HCT116 (cell line): Measurements from ENCODE around the gene FBXW8.

Experiments
- CTCF ChIP-seq, 3 experiments: fragments of 200-600 bp in 1 of 3; sonication (generic) in 1 of 3; IDR thresholded peaks in 2 of 3; conservative IDR thresholded peaks in 1 of 3; 2 replicates each; pipeline ENCODE4 v1.5.1; 2012 to 2017; ENCODE audit warnings: low read depth in 2 of 3, low read length in 2 of 3, antibody characterized with exemption in 1 of 3, borderline replicate concordance in 1 of 3, control low read depth in 1 of 3, mild to moderate bottlenecking in 1 of 3, mixed read lengths in 1 of 3, mixed run types in 1 of 3, moderate library complexity in 1 of 3; ENCODE audit not compliant: insufficient read depth in 1 of 3
- EZH2 ChIP-seq: fragments of 200-600 bp; sonication (generic); IDR thresholded peaks from 2 replicates; pipeline ENCODE4 v1.6.1; 2017; ENCODE audit warnings: antibody characterized with exemption, mixed run types
- MAX ChIP-seq: IDR thresholded peaks from 2 replicates; pipeline ENCODE4 v1.6.1; 2012
- POLR2A ChIP-seq: IDR thresholded peaks from 2 replicates; pipeline ENCODE4 v1.7.0; 2011; ENCODE audit warnings: borderline replicate concordance; ENCODE audit not compliant: insufficient read depth, insufficient read length; ENCODE audit errors: extremely low read depth
- POLR2AphosphoS5 ChIP-seq: IDR thresholded peaks from 2 replicates; pipeline ENCODE4 v1.6.1; 2011; ENCODE audit warnings: mild to moderate bottlenecking, low read depth, low read length, moderate library complexity
- RAD21 ChIP-seq: IDR thresholded peaks from 2 replicates; pipeline ENCODE4 v1.6.1; 2012; ENCODE audit warnings: low read depth, mild to moderate bottlenecking

- no peak for TF ChIP-seq RAD21
- no peak for TF ChIP-seq MAX
- no peak for TF ChIP-seq CTCF (IDR thresholded peaks at IDR 0.05 in 2 of 3, conservative IDR thresholded peaks at IDR 0.05 in 1 of 3; ENCODE audit: borderline replicate concordance in 1 of 3, insufficient read depth in 1 of 3, low read depth in 2 of 3, low read length in 2 of 3)
- TF ChIP-seq EZH2 = no peak
- TF ChIP-seq POLR2AphosphoS5 = no peak
- no peak for TF ChIP-seq POLR2A
Observed at GRCh38 chr12:116928504-116928903, 17.8 kb downstream of the FBXW8 start.
